HEK293 (cell line): Measurements from ENCODE around the gene CR1.

Source experiments
- CTCF ChIA-PET: fragments of 350-600 bp; formaldehyde crosslinking; extraction: SDS; loops from one replicate; lab custom pipeline; 2021; ENCODE audit warnings: antibody characterized with exemption; lab: Yijun Ruan, JAX
- POLR2A ChIA-PET: fragments of 300-600 bp; formaldehyde crosslinking; extraction: SDS; loops from one replicate; lab custom pipeline; 2020; ENCODE audit warnings: antibody characterized with exemption, inconsistent platforms; lab: Yijun Ruan, JAX
- H3K27ac ChIP-seq: fragments of 200-500 bp; sonication (Bioruptor generic); 2 replicates; pipeline ENCODE4 v1.5.1; 2014; ENCODE audit warnings: low read depth, low read length, control low read depth, inconsistent platforms; ENCODE audit errors: extremely low read depth
- H3K36me3 ChIP-seq, 2 experiments: fragments of 200-500 bp in 1 of 2; sonication (Bioruptor generic) in 1 of 2; 1 replicate in 1 of 2; 2 replicates in 1 of 2; pipeline ENCODE4 v1.5.1; 2014 to 2017; ENCODE audit warnings: inconsistent platforms in 2 of 2, low read length in 2 of 2; ENCODE audit not compliant: control insufficient read depth in 2 of 2, insufficient read depth in 1 of 2
- H3K4me1 ChIP-seq: fragments of 200-500 bp; sonication (Bioruptor generic); 2 replicates; pipeline ENCODE4 v1.5.1; 2014; ENCODE audit warnings: mild to moderate bottlenecking, low read length, inconsistent platforms; ENCODE audit not compliant: control insufficient read depth, insufficient read depth
- H3K4me3 ChIP-seq: 2 replicates; pipeline ENCODE4 v1.5.1; 2011; ENCODE audit warnings: low read depth, mild to moderate bottlenecking, control low read depth, low read length, moderate library complexity
- H3K9me3 ChIP-seq: fragments of 200-500 bp; sonication (Bioruptor generic); 2 replicates; pipeline ENCODE4 v1.5.1; 2014; ENCODE audit warnings: low read depth, low read length, inconsistent platforms; ENCODE audit not compliant: control insufficient read depth, insufficient read depth
- BCL6B ChIP-seq: fragments of 450-650 bp; formaldehyde crosslinking; IDR thresholded peaks from 2 replicates; pipeline ENCODE4 v1.5.1; 2017; ENCODE audit warnings: missing biosample characterization, missing genetic modification characterization
- CTCF ChIP-seq: fragments of 450-650 bp; formaldehyde crosslinking; IDR thresholded peaks from 2 replicates; pipeline ENCODE4 v1.5.1; 2016; ENCODE audit warnings: missing biosample characterization, missing genetic modification characterization
- FEZF1 ChIP-seq: fragments of 450-650 bp; formaldehyde crosslinking; IDR thresholded peaks from 2 replicates; pipeline ENCODE4 v1.5.1; 2016; ENCODE audit warnings: missing biosample characterization, missing genetic modification characterization
- KLF8 ChIP-seq: fragments of 450-650 bp; formaldehyde crosslinking; IDR thresholded peaks from 2 replicates; pipeline ENCODE4 v1.5.1; 2016; ENCODE audit warnings: missing biosample characterization, missing genetic modification characterization
- OSR2 ChIP-seq: fragments of 450-650 bp; formaldehyde crosslinking; IDR thresholded peaks from 2 replicates; pipeline ENCODE4 v1.5.1; 2016; ENCODE audit warnings: missing biosample characterization, missing genetic modification characterization
- RBAK ChIP-seq: fragments of 450-650 bp; formaldehyde crosslinking; IDR thresholded peaks from 2 replicates; pipeline ENCODE4 v1.5.1; 2016; ENCODE audit warnings: missing biosample characterization, missing genetic modification characterization
- SCRT2 ChIP-seq: fragments of 450-650 bp; formaldehyde crosslinking; IDR thresholded peaks from 2 replicates; pipeline ENCODE4 v1.5.1; 2016; ENCODE audit warnings: missing biosample characterization, missing genetic modification characterization
- SP7 ChIP-seq: fragments of 450-650 bp; formaldehyde crosslinking; IDR thresholded peaks from 2 replicates; pipeline ENCODE4 v1.5.1; 2016; ENCODE audit warnings: missing biosample characterization, missing genetic modification characterization
- YY1 ChIP-seq: fragments of 450-650 bp; formaldehyde crosslinking; IDR thresholded peaks from 2 replicates; pipeline ENCODE4 v1.5.1; 2018; ENCODE audit warnings: missing biosample characterization, missing genetic modification characterization
- ZNF114 ChIP-seq: fragments of 450-650 bp; formaldehyde crosslinking; IDR thresholded peaks from 2 replicates; pipeline ENCODE4 v1.5.0; 2017; ENCODE audit warnings: missing biosample characterization, missing genetic modification characterization
- ZNF148 ChIP-seq: fragments of 450-650 bp; formaldehyde crosslinking; IDR thresholded peaks from 2 replicates; pipeline ENCODE4 v1.5.0; 2017; ENCODE audit warnings: missing biosample characterization, missing genetic modification characterization, borderline replicate concordance
- ZNF18 ChIP-seq: fragments of 450-650 bp; formaldehyde crosslinking; IDR thresholded peaks from 2 replicates; pipeline ENCODE4 v1.5.1; 2016; ENCODE audit warnings: missing biosample characterization, missing genetic modification characterization
- ZNF292 ChIP-seq: fragments of 450-650 bp; formaldehyde crosslinking; IDR thresholded peaks from 2 replicates; pipeline ENCODE4 v1.5.1; 2016; ENCODE audit warnings: low read depth, missing biosample characterization, missing genetic modification characterization, borderline replicate concordance
- ZNF335 ChIP-seq: fragments of 450-650 bp; formaldehyde crosslinking; conservative IDR thresholded peaks from 2 replicates; pipeline ENCODE4 v1.5.1; 2016; ENCODE audit warnings: missing biosample characterization, missing genetic modification characterization
- ZNF366 ChIP-seq: fragments of 450-650 bp; formaldehyde crosslinking; conservative IDR thresholded peaks from 2 replicates; pipeline ENCODE4 v1.5.1; 2016; ENCODE audit warnings: missing biosample characterization, missing genetic modification characterization
- ZNF391 ChIP-seq: fragments of 450-650 bp; formaldehyde crosslinking; IDR thresholded peaks from 2 replicates; pipeline ENCODE4 v1.5.1; 2016; ENCODE audit warnings: low read depth, missing biosample characterization, missing genetic modification characterization, borderline replicate concordance
- ZNF501 ChIP-seq: fragments of 450-650 bp; formaldehyde crosslinking; IDR thresholded peaks from 2 replicates; pipeline ENCODE4 v1.5.1; 2016; ENCODE audit warnings: missing biosample characterization, missing genetic modification characterization
- ZNF555 ChIP-seq: fragments of 450-650 bp; formaldehyde crosslinking; conservative IDR thresholded peaks from 2 replicates; pipeline ENCODE4 v1.5.1; 2017; ENCODE audit warnings: missing biosample characterization, mild to moderate bottlenecking, missing genetic modification characterization, inconsistent platforms
- ZNF600 ChIP-seq: fragments of 450-650 bp; formaldehyde crosslinking; IDR thresholded peaks from 2 replicates; pipeline ENCODE4 v1.5.1; 2016; ENCODE audit warnings: missing biosample characterization, missing genetic modification characterization
- ZNF623 ChIP-seq: fragments of 450-650 bp; formaldehyde crosslinking; IDR thresholded peaks from 2 replicates; pipeline ENCODE4 v1.5.1; 2016; ENCODE audit warnings: missing biosample characterization, missing genetic modification characterization
- ZNF629 ChIP-seq: fragments of 450-650 bp; formaldehyde crosslinking; IDR thresholded peaks from 2 replicates; pipeline ENCODE4 v1.5.1; 2017; ENCODE audit warnings: missing biosample characterization, missing genetic modification characterization
- ZNF639 ChIP-seq: fragments of 450-650 bp; formaldehyde crosslinking; IDR thresholded peaks from 2 replicates; pipeline ENCODE4 v1.5.1; 2016; ENCODE audit warnings: missing biosample characterization, missing genetic modification characterization
- ZNF791 ChIP-seq: fragments of 450-650 bp; formaldehyde crosslinking; IDR thresholded peaks from 2 replicates; pipeline ENCODE4 v1.5.1; 2016; ENCODE audit warnings: missing biosample characterization, missing genetic modification characterization
- ZNF792 ChIP-seq: fragments of 450-650 bp; formaldehyde crosslinking; IDR thresholded peaks from 2 replicates; pipeline ENCODE4 v1.5.1; 2016; ENCODE audit warnings: missing biosample characterization, missing genetic modification characterization
- ZNF843 ChIP-seq: fragments of 450-650 bp; formaldehyde crosslinking; IDR thresholded peaks from 2 replicates; pipeline ENCODE4 v1.5.1; 2016; ENCODE audit warnings: missing biosample characterization, missing genetic modification characterization
- ZSCAN4 ChIP-seq: fragments of 450-650 bp; formaldehyde crosslinking; IDR thresholded peaks from 2 replicates; pipeline ENCODE4 v1.5.1; 2017; ENCODE audit warnings: missing biosample characterization, missing genetic modification characterization
- ZXDB ChIP-seq: fragments of 450-650 bp; formaldehyde crosslinking; IDR thresholded peaks from 2 replicates; pipeline ENCODE4 v1.5.1; 2016; ENCODE audit warnings: missing biosample characterization, missing genetic modification characterization

CR1 gene

GRCh38 chr1:207459008-207459407, 36.9 kb upstream of the CR1 start:
- Histone ChIP-seq H3K9me3 (no peaks in the 10 kb centered on the region), H3K4me1 (peaks cover 8% of the 10 kb centered on the region), H3K27ac (no peak overlapping the region), H3K36me3 (no peaks in the 10 kb centered on the region), H3K4me3 (no peak overlapping the region)
- POLR2A ChIA-PET = no interaction called here
- CTCF ChIA-PET = no interaction called here
- TF ChIP-seq ZNF391 (tag by site-specific recombination) (no peak), BCL6B (tag by site-specific recombination) (no peak), ZNF791 (no peak), RBAK (tag by site-specific recombination) (no peak), ZNF18 (no peak), CTCF (tag by site-specific recombination) (no peak)

GRCh38 chr1:207461649-207462048, 34.3 kb upstream of the CR1 start:
- no peak overlapping the region for H3K4me3 ChIP-seq
- peaks cover 8% of the 10 kb centered on the region for H3K4me1 ChIP-seq
- H3K27ac ChIP-seq = no peak overlapping the region
- CTCF ChIA-PET = no interaction called here
- no peaks in the 10 kb centered on the region for H3K36me3 ChIP-seq
- H3K9me3 ChIP-seq = no peaks in the 10 kb centered on the region
- POLR2A ChIA-PET = no interaction called here
- TF ChIP-seq ZSCAN4 (tag by site-specific recombination) (no peak), KLF8 (tag by site-specific recombination) (peak; percentile 69; the same call in 1 of the 2 replicates), YY1 (tag by site-specific recombination) (no peak), ZNF843 (tag by site-specific recombination) (peak; percentile 64; the same call in 1 of the 2 replicates), ZNF639 (tag by site-specific recombination) (peak; percentile 76), ZNF292 (tag by site-specific recombination) (no peak), ZNF623 (tag by site-specific recombination) (no peak), SCRT2 (tag by site-specific recombination) (no peak), SP7 (tag by site-specific recombination) (peak; percentile 31; the same call in 1 of the 2 replicates), ZNF600 (tag by site-specific recombination) (peak; percentile 40; the same call in 1 of the 2 replicates), OSR2 (tag by site-specific recombination) (0 out of 2 replicates have a peak, but pooled peaks have one; percentile 29), ZNF792 (tag by site-specific recombination) (no peak), ZNF148 (no peak), ZNF366 (peak; percentile 61; the same call in 1 of the 2 replicates), ZNF114 (tag by site-specific recombination) (no peak), ZNF555 (tag by site-specific recombination) (0 out of 2 replicates have a peak, but pooled peaks have one; percentile 3), ZNF629 (peak; percentile 73), ZNF335 (tag by site-specific recombination) (peak; percentile 42; the same call in 1 of the 2 replicates), ZNF501 (no peak), FEZF1 (tag by site-specific recombination) (peak; percentile 38; the same call in 1 of the 2 replicates), ZXDB (tag by site-specific recombination) (peak; percentile 68)
